ENCODE results near the gene KRT86.

- TF ChIP-seq CTCF (conservative IDR thresholded peaks at IDR 0.05 in 1 of 2, IDR thresholded peaks at IDR 0.05 in 1 of 2; ENCODE audit: low read depth in 1 of 2, low read length in 2 of 2) (no peak), EZH2 (IDR thresholded peaks at IDR 0.05; ENCODE audit: low read length, missing control alignments) (no peak)
Measured at GRCh38 chr12:52285172-52285745, 10.8 kb downstream of the KRT86 start.
